HCT116 (cell line): ENCODE measurements around the gene ANTKMT. TPM values are rescaled to one million over a fixed set of nuclear protein-coding genes. Genes with fewer than 3 reads are reported as not detected.

Experiments
- ATAC-seq: fragments of 200-7000 bp; cut with Tn5 transposase; 2 replicates; pipeline ENCODE4 v1.9.1; 2020; ENCODE audit warnings: mild to moderate bottlenecking, moderate library complexity
- BruUV-seq: library from RNA; stranded (reverse); fragments of 400-500 nt; replicated peaks from 2 replicates; lab custom pipeline; 2021; lab: Mats Ljungman, UMichigan
- CTCF ChIA-PET: fragments of 300-600 bp; sonication (Branson Sonifier 250); formaldehyde crosslinking; loops from one replicate; lab custom pipeline; 2021; ENCODE audit warnings: antibody characterized with exemption; lab: Charles Lee
- POLR2A ChIA-PET: fragments of 300-600, 350-600 bp; sonication (Branson Sonifier 250); formaldehyde crosslinking; loops from one replicate; lab custom pipeline; 2021; ENCODE audit warnings: antibody characterized with exemption; lab: Charles Lee
- RAD21 ChIA-PET, 2 experiments: fragments of 300-600 bp; sonication (Branson Sonifier 250); formaldehyde crosslinking; loops; one replicate each; lab custom pipeline; 2023; ENCODE audit warnings: low total read pairs in 2 of 2; ENCODE audit not compliant: uncharacterized antibody in 2 of 2, unreplicated experiment in 2 of 2, low non-redundant PET in 1 of 2; lab: Charles Lee
- DNase-seq: peaks from one replicate; pipeline ENCODE4 v3.0.0-alpha.2; 2010; ENCODE audit warnings: low read depth, low spot score
- H2AFZ ChIP-seq: fragments of 200-600 bp; shearing (Covaris generic), sonication (generic); 2 replicates; pipeline ENCODE4 v1.6.1; 2017; ENCODE audit warnings: low read depth, mixed run types, mixed read lengths, antibody characterized with exemption, low read length; ENCODE audit not compliant: poor library complexity, severe bottlenecking
- H3K27ac ChIP-seq: 2 replicates; pipeline ENCODE4 v1.5.1; 2012; ENCODE audit warnings: low read depth, low read length
- H3K27me3 ChIP-seq: fragments of 200-600 bp; sonication (generic); 2 replicates; pipeline ENCODE4 v1.6.1; 2016; ENCODE audit warnings: mixed run types, low read length, mixed read lengths; ENCODE audit not compliant: insufficient read depth
- H3K36me3 ChIP-seq, 2 experiments: fragments of 200-500 bp in 1 of 2; fragments of 200-600 bp in 1 of 2; sonication (Bioruptor generic) in 1 of 2; sonication (generic) in 1 of 2; 2 replicates each; pipeline versions ENCODE4 v1.5.1 to v1.6.1; 2014 to 2016; ENCODE audit warnings: low read length in 2 of 2, inconsistent platforms in 1 of 2, mixed read lengths in 1 of 2, mixed run types in 1 of 2; ENCODE audit not compliant: insufficient read depth in 2 of 2, control insufficient read depth in 1 of 2
- H3K4me1 ChIP-seq, 2 experiments: fragments of 200-600 bp in 1 of 2; sonication (generic) in 1 of 2; 2 replicates each; pipeline versions ENCODE4 v1.5.1 to v1.6.1; 2012 to 2017; ENCODE audit warnings: low read length in 2 of 2, inconsistent platforms in 1 of 2, mild to moderate bottlenecking in 1 of 2, mixed read lengths in 1 of 2, mixed run types in 1 of 2, moderate library complexity in 1 of 2; ENCODE audit not compliant: insufficient read depth in 2 of 2, control insufficient read depth in 1 of 2
- H3K4me2 ChIP-seq: fragments of 200-600 bp; sonication (generic); 2 replicates; pipeline ENCODE4 v1.6.1; 2017; ENCODE audit warnings: mixed run types, low read length, mixed read lengths
- H3K4me3 ChIP-seq, 2 experiments: fragments of 200-600 bp in 1 of 2; sonication (generic) in 1 of 2; replicated peaks in 1 of 2; 2 replicates each; pipeline ENCODE4 v1.5.1; 2011 to 2016; ENCODE audit warnings: low read length in 2 of 2, control low read depth in 1 of 2, low read depth in 1 of 2, mild to moderate bottlenecking in 1 of 2, mixed read lengths in 1 of 2, mixed run types in 1 of 2
- H3K79me2 ChIP-seq: fragments of 200-600 bp; sonication (generic); 2 replicates; pipeline ENCODE4 v1.6.1; 2017; ENCODE audit warnings: mild to moderate bottlenecking, mixed run types, low read length, moderate library complexity, mixed read lengths; ENCODE audit not compliant: insufficient read depth
- H3K9ac ChIP-seq: fragments of 200-600 bp; sonication (generic); 2 replicates; pipeline ENCODE4 v1.6.1; 2016; ENCODE audit warnings: low read length, mixed read lengths
- H3K9me2 ChIP-seq: fragments of 200-600 bp; sonication (generic), shearing (Covaris generic); 2 replicates; pipeline ENCODE4 v1.6.1; 2017; ENCODE audit warnings: mixed run types, mild to moderate bottlenecking, moderate library complexity; ENCODE audit not compliant: insufficient read depth
- H3K9me3 ChIP-seq, 2 experiments: fragments of 200-500 bp in 1 of 2; fragments of 200-600 bp in 1 of 2; sonication (Bioruptor generic) in 1 of 2; sonication (generic) in 1 of 2; 2 replicates each; pipeline ENCODE4 v1.6.1; 2014 to 2017; ENCODE audit warnings: low read length in 2 of 2, mixed read lengths in 2 of 2, inconsistent platforms in 1 of 2, low read depth in 1 of 2, mild to moderate bottlenecking in 1 of 2, mixed run types in 1 of 2, moderate library complexity in 1 of 2; ENCODE audit not compliant: control insufficient read depth in 1 of 2, insufficient read depth in 1 of 2
- H4K20me1 ChIP-seq: fragments of 200-600 bp; sonication (generic), shearing (Covaris generic); 2 replicates; pipeline ENCODE4 v1.6.1; 2017; ENCODE audit warnings: mixed run types, mild to moderate bottlenecking, moderate library complexity; ENCODE audit not compliant: insufficient read depth
- ATF3 ChIP-seq: IDR thresholded peaks from 2 replicates; pipeline ENCODE4 v1.6.1; 2012
- CBX3 ChIP-seq: IDR thresholded peaks from 2 replicates; pipeline ENCODE4 v1.6.1; 2012; ENCODE audit warnings: low read depth
- CEBPB ChIP-seq: IDR thresholded peaks from 2 replicates; pipeline ENCODE4 v1.6.1; 2012; ENCODE audit warnings: low read depth
- EZH2 ChIP-seq: fragments of 200-600 bp; sonication (generic); IDR thresholded peaks from 2 replicates; pipeline ENCODE4 v1.6.1; 2017; ENCODE audit warnings: antibody characterized with exemption, mixed run types
- JUND ChIP-seq: IDR thresholded peaks from 2 replicates; pipeline ENCODE4 v1.6.1; 2012
- POLR2A ChIP-seq: IDR thresholded peaks from 2 replicates; pipeline ENCODE4 v1.7.0; 2011; ENCODE audit warnings: borderline replicate concordance; ENCODE audit not compliant: insufficient read depth, insufficient read length; ENCODE audit errors: extremely low read depth
- SRF ChIP-seq: IDR thresholded peaks from 2 replicates; pipeline ENCODE4 v1.6.1; 2012; ENCODE audit warnings: low read depth
- TCF7L2 ChIP-seq: IDR thresholded peaks from 2 replicates; pipeline ENCODE4 v1.7.0; 2011; ENCODE audit warnings: borderline replicate concordance, inconsistent platforms; ENCODE audit not compliant: insufficient read depth, insufficient read length; ENCODE audit errors: extremely low read depth
- YY1 ChIP-seq: IDR thresholded peaks from 2 replicates; pipeline ENCODE4 v1.6.1; 2011; ENCODE audit warnings: low read length, low read depth, moderate library complexity, mild to moderate bottlenecking; ENCODE audit not compliant: insufficient replicate concordance; ENCODE audit errors: extremely low read depth
- intact Hi-C: fragments of 100-400 bp; cut with micrococcal nuclease; formaldehyde crosslinking; loops from 2 replicates; pipeline ENCODE4 v1.10.0; 2022
- total RNA-seq: library from RNA; stranded (reverse); gene quantifications from one replicate; pipeline ENCODE4 v1.2.1, GENCODE V29; 2021; ENCODE audit not compliant: unreplicated experiment
- TF ChIP-seq, protein P1 (sequence below), 3 experiments: fragments of 200-600 bp in 1 of 3; sonication (generic) in 1 of 3; IDR thresholded peaks in 2 of 3; conservative IDR thresholded peaks in 1 of 3; 2 replicates each; pipeline ENCODE4 v1.5.1; 2012 to 2017; ENCODE audit warnings: low read depth in 2 of 3, low read length in 2 of 3, antibody characterized with exemption in 1 of 3, borderline replicate concordance in 1 of 3, control low read depth in 1 of 3, mild to moderate bottlenecking in 1 of 3, mixed read lengths in 1 of 3, mixed run types in 1 of 3, moderate library complexity in 1 of 3; ENCODE audit not compliant: insufficient read depth in 1 of 3

The ANTKMT gene
- total RNA-seq, 1 experiment from 2014 or later: 65.4 TPM

DNA sequence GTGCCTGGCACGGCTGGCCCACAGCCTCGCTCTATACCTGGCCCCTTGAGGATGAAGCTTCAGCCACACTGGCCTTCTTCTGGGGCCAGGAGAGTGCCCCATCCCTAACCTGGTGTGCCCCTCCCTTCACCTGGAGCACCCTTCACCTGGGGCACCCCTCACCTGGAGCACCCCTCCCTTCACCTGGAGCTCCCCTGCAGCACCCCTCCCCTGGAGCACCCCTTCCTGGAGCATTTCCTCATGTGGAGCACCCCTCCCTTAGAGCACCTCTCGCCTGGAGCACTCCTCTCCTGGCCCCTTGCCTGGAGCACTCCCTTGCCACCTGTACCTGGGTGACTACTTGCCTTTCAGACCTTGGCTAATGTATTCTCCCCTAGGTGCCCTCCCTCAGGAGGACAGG, 12.9 kb upstream of the ANTKMT start:
- RAD21 ChIA-PET: no interaction called here
- Histone ChIP-seq H3K27ac (no peak overlapping the region), H2AFZ (no peak overlapping the region), H3K9me3 (no peaks in the 10 kb centered on the region), H3K4me1 (peaks cover 10 to 49% of the 10 kb centered on the region in 2 experiments), H4K20me1 (no peaks in the 10 kb centered on the region), H3K4me3 (no peak overlapping the region), H3K9me2 (no peaks in the 10 kb centered on the region), H3K36me3 (no peaks in the 10 kb centered on the region), H3K27me3 (no peaks in the 10 kb centered on the region), H3K9ac (no peak overlapping the region), H3K79me2 (peaks cover 21% of the 10 kb centered on the region), H3K4me2 (no peak overlapping the region)
- POLR2A ChIA-PET: interaction anchor here (1.4 to 1.7 kb wide), 2 partner anchors 12 to 80 kb away, joined by 4 to 7 read pairs; partner anchors contain the start of genes CHTF18 and RPUSD1
- intact Hi-C loops: no loop called here
- BruUV-seq: no TSS peak
- ATAC-seq (no peak), DNase-seq (no peak)
- TF ChIP-seq EZH2 (no peak), CEBPB (no peak), POLR2A (no peak), SRF (no peak), YY1 (no peak), CBX3 (no peak), JUND (no peak)
- TF ChIP-seq, protein P1, sequence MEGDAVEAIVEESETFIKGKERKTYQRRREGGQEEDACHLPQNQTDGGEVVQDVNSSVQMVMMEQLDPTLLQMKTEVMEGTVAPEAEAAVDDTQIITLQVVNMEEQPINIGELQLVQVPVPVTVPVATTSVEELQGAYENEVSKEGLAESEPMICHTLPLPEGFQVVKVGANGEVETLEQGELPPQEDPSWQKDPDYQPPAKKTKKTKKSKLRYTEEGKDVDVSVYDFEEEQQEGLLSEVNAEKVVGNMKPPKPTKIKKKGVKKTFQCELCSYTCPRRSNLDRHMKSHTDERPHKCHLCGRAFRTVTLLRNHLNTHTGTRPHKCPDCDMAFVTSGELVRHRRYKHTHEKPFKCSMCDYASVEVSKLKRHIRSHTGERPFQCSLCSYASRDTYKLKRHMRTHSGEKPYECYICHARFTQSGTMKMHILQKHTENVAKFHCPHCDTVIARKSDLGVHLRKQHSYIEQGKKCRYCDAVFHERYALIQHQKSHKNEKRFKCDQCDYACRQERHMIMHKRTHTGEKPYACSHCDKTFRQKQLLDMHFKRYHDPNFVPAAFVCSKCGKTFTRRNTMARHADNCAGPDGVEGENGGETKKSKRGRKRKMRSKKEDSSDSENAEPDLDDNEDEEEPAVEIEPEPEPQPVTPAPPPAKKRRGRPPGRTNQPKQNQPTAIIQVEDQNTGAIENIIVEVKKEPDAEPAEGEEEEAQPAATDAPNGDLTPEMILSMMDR (IDR thresholded peaks at IDR 0.05 in 2 of 3, conservative IDR thresholded peaks at IDR 0.05 in 1 of 3; ENCODE audit: borderline replicate concordance in 1 of 3, insufficient read depth in 1 of 3, low read depth in 2 of 3, low read length in 2 of 3): no peak
- CTCF ChIA-PET: no interaction called here

DNA sequence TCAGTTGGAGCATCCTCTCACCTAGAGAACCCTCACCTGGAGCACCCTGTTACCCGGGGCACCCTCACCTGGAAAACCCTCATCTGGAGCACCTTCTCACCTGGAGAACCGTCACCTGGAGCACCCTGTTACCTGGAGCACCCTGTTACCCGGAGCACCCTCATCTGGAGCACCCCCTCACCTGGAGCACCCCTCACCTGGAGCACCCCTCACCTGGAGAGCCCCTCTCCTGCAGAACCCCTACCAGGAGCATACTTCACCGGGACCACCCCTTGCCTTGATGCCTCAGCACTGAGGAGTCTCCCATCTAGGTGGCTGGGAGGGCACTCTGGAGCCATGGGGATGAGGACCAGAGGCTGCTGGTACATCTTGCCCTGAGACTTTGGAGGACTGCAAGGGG, 12.0 kb upstream of the ANTKMT start:
- H3K27ac ChIP-seq: no peak overlapping the region
- H3K9me3 ChIP-seq: no peaks in the 10 kb centered on the region
- RAD21 ChIA-PET: no interaction called here
- POLR2A ChIA-PET: no interaction called here
- TF ChIP-seq TCF7L2: no peak
- no peak for TF ChIP-seq YY1
- no peak for TF ChIP-seq ATF3
- no peaks in the 10 kb centered on the region for H3K27me3 ChIP-seq
- H3K4me1 ChIP-seq: peaks cover 10 to 52% of the 10 kb centered on the region in 2 experiments
- CTCF ChIA-PET: no interaction called here
- H3K79me2 ChIP-seq: peaks cover 11% of the 10 kb centered on the region
- H4K20me1 ChIP-seq: no peaks in the 10 kb centered on the region
- H3K4me2 ChIP-seq: no peak overlapping the region
- no peaks in the 10 kb centered on the region for H3K9me2 ChIP-seq
- DNase-seq (no peak), ATAC-seq (no peak)
- H3K36me3 ChIP-seq: no peaks in the 10 kb centered on the region
- intact Hi-C loops: no loop called here
- no TSS peak for BruUV-seq
- no peak overlapping the region for H3K4me3 ChIP-seq
- no peak overlapping the region for H3K9ac ChIP-seq
- H2AFZ ChIP-seq: no peak overlapping the region
